OCI-LY1 (cell line): ENCODE results near the gene FBXO47.

Experiments used
- H2AFZ ChIP-seq: fragments of 200-600 bp; sonication (generic), shearing (Covaris generic); 2 replicates; pipeline ENCODE4 v1.6.0; 2014; ENCODE audit warnings: antibody characterized with exemption, mild to moderate bottlenecking, low read length
- H3F3A ChIP-seq: fragments of 200-600 bp; sonication (generic), shearing (Covaris generic); 2 replicates; pipeline ENCODE4 v1.6.0; 2014; ENCODE audit warnings: mild to moderate bottlenecking, antibody characterized with exemption, low read length, moderate library complexity; ENCODE audit not compliant: insufficient read depth
- H3K27ac ChIP-seq: fragments of 200-600 bp; sonication (generic); 2 replicates; pipeline ENCODE4 v1.5.1; 2014; ENCODE audit warnings: low read length, mixed run types, mild to moderate bottlenecking, low read depth; ENCODE audit not compliant: poor library complexity, severe bottlenecking
- H3K27me3 ChIP-seq: fragments of 200-600 bp; sonication (generic); 2 replicates; pipeline ENCODE4 v1.6.0; 2014; ENCODE audit warnings: antibody characterized with exemption, mild to moderate bottlenecking, low read length, moderate library complexity; ENCODE audit not compliant: insufficient read depth
- H3K36me3 ChIP-seq: fragments of 200-600 bp; sonication (generic); 2 replicates; pipeline ENCODE4 v1.6.1; 2014; ENCODE audit warnings: mild to moderate bottlenecking, antibody characterized with exemption, low read length, moderate library complexity, mixed read lengths; ENCODE audit not compliant: insufficient read depth
- H3K4me1 ChIP-seq: fragments of 200-600 bp; sonication (generic); 2 replicates; pipeline ENCODE4 v1.5.1; 2014; ENCODE audit warnings: mild to moderate bottlenecking, low read length, moderate library complexity; ENCODE audit not compliant: insufficient read depth, severe bottlenecking
- H3K4me2 ChIP-seq: fragments of 200-600 bp; sonication (generic), shearing (Covaris generic); 2 replicates; pipeline ENCODE4 v1.6.1; 2014; ENCODE audit warnings: low read length
- H3K4me3 ChIP-seq: fragments of 200-600 bp; sonication (generic); 2 replicates; pipeline ENCODE4 v1.5.1; 2014; ENCODE audit warnings: low read length, low read depth, mild to moderate bottlenecking, mixed read lengths; ENCODE audit not compliant: poor library complexity, severe bottlenecking
- H3K79me2 ChIP-seq: fragments of 200-600 bp; shearing (Covaris generic); 2 replicates; pipeline ENCODE4 v1.6.1; 2016; ENCODE audit warnings: mixed run types, low read length, mixed read lengths; ENCODE audit not compliant: insufficient read depth
- H3K9ac ChIP-seq: fragments of 200-600 bp; sonication (generic), shearing (Covaris generic); 2 replicates; pipeline ENCODE4 v1.6.1; 2014; ENCODE audit warnings: mild to moderate bottlenecking, low read length, mixed read lengths
- H3K9me2 ChIP-seq: fragments of 200-600 bp; sonication (generic), shearing (Covaris generic); 2 replicates; pipeline ENCODE4 v1.6.1; 2014; ENCODE audit warnings: low read depth, mild to moderate bottlenecking, low read length, mixed read lengths
- H3K9me3 ChIP-seq: fragments of 200-600 bp; shearing (Covaris generic); 2 replicates; pipeline ENCODE4 v1.6.1; 2014; ENCODE audit warnings: low read length, mixed read lengths
- H4K20me1 ChIP-seq: fragments of 200-600 bp; sonication (generic), shearing (Covaris generic); 2 replicates; pipeline ENCODE4 v1.6.0; 2016; ENCODE audit warnings: mild to moderate bottlenecking, low read length; ENCODE audit not compliant: insufficient read depth
- CTCF ChIP-seq: fragments of 200-600 bp; sonication (generic), shearing (Covaris generic); IDR thresholded peaks from 2 replicates; pipeline ENCODE4 v1.5.1; 2017; ENCODE audit warnings: mild to moderate bottlenecking, antibody characterized with exemption, low read length, moderate library complexity, mixed read lengths
- EZH2 ChIP-seq: fragments of 200-600 bp; sonication (generic), shearing (Covaris generic); IDR thresholded peaks from 2 replicates; pipeline ENCODE4 v1.8.0; 2017; ENCODE audit warnings: borderline replicate concordance, mixed run types, mild to moderate bottlenecking, antibody characterized with exemption, low read length, moderate library complexity, mixed read lengths

The FBXO47 gene

GRCh38 chr17:38898291-38898679 lies 68.9 kb downstream of the FBXO47 start:
- peaks cover 49% of the 10 kb centered on the region for H3K36me3 ChIP-seq
- peak overlapping the region; percentile 56 for H3K4me2 ChIP-seq

GRCh38 chr17:38897671-38898290 lies 69.4 kb downstream of the FBXO47 start:
- H3K9me2 ChIP-seq, result no peaks in the 10 kb centered on the region
- peaks cover 34% of the 10 kb centered on the region for H3K4me1 ChIP-seq
- TF ChIP-seq CTCF (no peak), EZH2 (no peak)
- H2AFZ ChIP-seq, result no peak overlapping the region
- H3K9ac ChIP-seq, result peak overlapping the region; percentile 68
- H3K27ac ChIP-seq, result peak overlapping the region; percentile 91
- peaks cover 49% of the 10 kb centered on the region for H3K36me3 ChIP-seq
- H3F3A ChIP-seq, result no peaks in the 10 kb centered on the region
- peak overlapping the region; percentile 56 for H3K4me2 ChIP-seq
- H3K27me3 ChIP-seq, result no peaks in the 10 kb centered on the region
- H3K9me3 ChIP-seq, result no peaks in the 10 kb centered on the region
- H3K4me3 ChIP-seq, result peak overlapping the region; percentile 26
- H4K20me1 ChIP-seq, result no peaks in the 10 kb centered on the region
- no peaks in the 10 kb centered on the region for H3K79me2 ChIP-seq

More at GRCh38 chr17:38898291-38898679, 68.9 kb downstream of the FBXO47 start:
- Histone ChIP-seq H3K9ac (peak overlapping the region; percentile 68), H3K4me3 (peak overlapping the region; percentile 26), H3K9me3 (no peaks in the 10 kb centered on the region), H3K27ac (peak overlapping the region; percentile 91), H2AFZ (no peak overlapping the region), H3K79me2 (no peaks in the 10 kb centered on the region), H4K20me1 (no peaks in the 10 kb centered on the region), H3F3A (no peaks in the 10 kb centered on the region), H3K9me2 (no peaks in the 10 kb centered on the region), H3K27me3 (no peaks in the 10 kb centered on the region), H3K4me1 (peaks cover 29% of the 10 kb centered on the region)
- TF ChIP-seq EZH2 (no peak), CTCF (no peak)

- Histone ChIP-seq H3K9me2 (no peaks in the 10 kb centered on the region), H2AFZ (no peak overlapping the region), H3F3A (no peaks in the 10 kb centered on the region), H3K4me1 (peaks cover 41% of the 10 kb centered on the region), H3K9ac (no peak overlapping the region), H3K27ac (peak overlapping the region; percentile 91), H3K36me3 (peaks cover 55% of the 10 kb centered on the region), H3K4me3 (no peak overlapping the region), H4K20me1 (no peaks in the 10 kb centered on the region), H3K79me2 (no peaks in the 10 kb centered on the region), H3K4me2 (no peak overlapping the region), H3K9me3 (no peaks in the 10 kb centered on the region), H3K27me3 (no peaks in the 10 kb centered on the region)
- TF ChIP-seq CTCF, result no peak
- no peak for TF ChIP-seq EZH2
Measured at GRCh38 chr17:38897176-38897575, 70.0 kb downstream of the FBXO47 start.
